Measurements from ENCODE around the gene CCER1.
A peak's percentile ranks its signal among the peaks of the same experiment; 100 is the strongest.

DNA sequence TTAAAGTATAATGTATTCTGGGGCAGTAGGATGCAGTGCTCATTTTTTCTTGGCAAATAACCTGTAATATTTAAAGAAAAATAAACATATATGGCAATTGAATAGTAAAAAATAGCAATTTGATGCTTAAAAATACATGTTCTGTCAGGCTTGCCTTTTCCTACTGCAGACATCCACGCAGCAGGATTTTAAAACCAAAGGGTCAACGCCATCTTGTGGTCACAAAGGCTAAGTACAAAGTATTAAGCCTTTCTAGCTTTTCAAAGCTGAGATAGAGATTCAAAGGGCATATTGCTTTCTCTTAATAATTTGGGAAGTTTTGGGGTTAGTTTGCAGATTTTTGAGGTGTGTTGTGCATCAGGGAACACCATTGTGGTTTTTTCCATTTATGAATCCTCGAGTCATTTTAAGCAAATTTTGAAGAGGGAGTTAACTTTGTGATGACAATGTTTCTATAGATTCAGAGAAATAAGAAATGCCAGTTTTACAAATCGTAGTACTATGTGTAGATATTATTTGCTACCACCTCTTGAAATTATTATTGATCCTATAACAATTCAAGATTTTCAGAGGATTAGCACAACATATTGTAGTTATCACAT lies 4.7 kb upstream of the CCER1 start:
- TF ChIP-seq, protein P1, sequence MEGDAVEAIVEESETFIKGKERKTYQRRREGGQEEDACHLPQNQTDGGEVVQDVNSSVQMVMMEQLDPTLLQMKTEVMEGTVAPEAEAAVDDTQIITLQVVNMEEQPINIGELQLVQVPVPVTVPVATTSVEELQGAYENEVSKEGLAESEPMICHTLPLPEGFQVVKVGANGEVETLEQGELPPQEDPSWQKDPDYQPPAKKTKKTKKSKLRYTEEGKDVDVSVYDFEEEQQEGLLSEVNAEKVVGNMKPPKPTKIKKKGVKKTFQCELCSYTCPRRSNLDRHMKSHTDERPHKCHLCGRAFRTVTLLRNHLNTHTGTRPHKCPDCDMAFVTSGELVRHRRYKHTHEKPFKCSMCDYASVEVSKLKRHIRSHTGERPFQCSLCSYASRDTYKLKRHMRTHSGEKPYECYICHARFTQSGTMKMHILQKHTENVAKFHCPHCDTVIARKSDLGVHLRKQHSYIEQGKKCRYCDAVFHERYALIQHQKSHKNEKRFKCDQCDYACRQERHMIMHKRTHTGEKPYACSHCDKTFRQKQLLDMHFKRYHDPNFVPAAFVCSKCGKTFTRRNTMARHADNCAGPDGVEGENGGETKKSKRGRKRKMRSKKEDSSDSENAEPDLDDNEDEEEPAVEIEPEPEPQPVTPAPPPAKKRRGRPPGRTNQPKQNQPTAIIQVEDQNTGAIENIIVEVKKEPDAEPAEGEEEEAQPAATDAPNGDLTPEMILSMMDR (IDR thresholded peaks at IDR 0.05): peak; percentile 44 to 66 (median 56)
- no peak for TF ChIP-seq POLR2A (IDR thresholded peaks at IDR 0.05)

Measured in adrenal gland (tissue), 5 donors.